AG04450 (cell line): Measurements from ENCODE around the gene SIGLEC9. TPM values are rescaled to one million over a fixed set of nuclear protein-coding genes. Genes with fewer than 3 reads are reported as not detected.

Experiments used
- CTCF ChIA-PET: fragments of 300-600, 350-600 bp; formaldehyde crosslinking; extraction: SDS; loops from one replicate; lab custom pipeline; 2022; ENCODE audit warnings: antibody characterized with exemption, inconsistent platforms; lab: Charles Lee
- POLR2A ChIA-PET: fragments of 350-600 bp; formaldehyde crosslinking; extraction: SDS; loops from one replicate; lab custom pipeline; 2021; ENCODE audit warnings: antibody characterized with exemption, inconsistent platforms; lab: Yijun Ruan, JAX
- DNase-seq: peaks from one replicate; pipeline ENCODE4 v3.0.0-alpha.2; 2011; ENCODE audit warnings: low read depth, low spot score
- H3K27ac ChIP-seq: one replicate; pipeline ENCODE4 v1.5.1; 2012; ENCODE audit warnings: low read depth, low read length, control low read depth
- H3K27me3 ChIP-seq: one replicate; pipeline ENCODE4 v1.6.0; 2012; ENCODE audit warnings: low read length; ENCODE audit not compliant: control insufficient read depth, insufficient read depth
- H3K4me3 ChIP-seq: 2 replicates; pipeline ENCODE4 v1.5.1; 2011; ENCODE audit warnings: mild to moderate bottlenecking, low read depth, low read length, control low read depth
- H3K9me3 ChIP-seq: 2 replicates; pipeline ENCODE4 v1.5.1; 2012; ENCODE audit warnings: low read length; ENCODE audit not compliant: control insufficient read depth, insufficient read depth
- CTCF ChIP-seq: IDR thresholded peaks from 2 replicates; pipeline ENCODE4 v1.5.1; 2011; ENCODE audit warnings: low read depth, low read length, control low read depth, inconsistent platforms
- polyA plus RNA-seq: library from polyadenylated mRNA; depleted of rRNA; stranded (reverse); fragments of >200 nt; gene quantifications from 2 replicates; pipeline ENCODE4 v1.2.3, GENCODE V29; 2011

The SIGLEC9 gene
- polyA plus RNA-seq, 1 experiment: not detected

GRCh38 chr19:51137792-51138425, 13.2 kb downstream of the SIGLEC9 start:
- DNase-seq: no peak
- no peak for TF ChIP-seq CTCF
- H3K4me3 ChIP-seq: no peak overlapping the region
- no peak overlapping the region for H3K27ac ChIP-seq
- no peaks in the 10 kb centered on the region for H3K27me3 ChIP-seq
- H3K9me3 ChIP-seq: no peaks in the 10 kb centered on the region
- POLR2A ChIA-PET: no interaction called here
- CTCF ChIA-PET: no interaction called here

DNA sequence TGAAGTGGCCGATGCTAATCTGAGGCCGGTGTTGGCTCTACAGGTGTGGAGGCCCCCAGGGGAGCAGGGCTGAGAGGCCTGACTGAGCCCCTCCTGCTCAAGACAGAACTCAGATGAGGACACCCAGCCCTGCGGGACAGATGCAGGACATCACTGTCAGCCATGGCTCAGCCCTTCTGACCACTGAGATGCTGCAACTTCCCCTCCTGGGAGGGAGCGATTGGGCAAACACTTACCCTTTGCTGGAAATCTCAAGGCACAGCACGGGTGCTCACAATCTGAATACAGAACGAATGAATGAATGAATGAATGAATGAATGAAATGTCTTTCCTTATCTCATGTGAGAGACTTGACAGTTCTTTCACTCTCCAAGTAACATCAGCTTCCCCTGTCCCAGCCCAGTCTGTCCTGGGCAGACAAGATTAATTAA, 13.9 kb downstream of the SIGLEC9 start:
- no peaks in the 10 kb centered on the region for H3K27me3 ChIP-seq
- DNase-seq: no peak
- ChIA-PET POLR2A (no interaction called here), CTCF (no interaction called here)
- no peak overlapping the region for H3K27ac ChIP-seq
- no peak for TF ChIP-seq CTCF
- H3K4me3 ChIP-seq: no peak overlapping the region
- H3K9me3 ChIP-seq: no peaks in the 10 kb centered on the region

DNA sequence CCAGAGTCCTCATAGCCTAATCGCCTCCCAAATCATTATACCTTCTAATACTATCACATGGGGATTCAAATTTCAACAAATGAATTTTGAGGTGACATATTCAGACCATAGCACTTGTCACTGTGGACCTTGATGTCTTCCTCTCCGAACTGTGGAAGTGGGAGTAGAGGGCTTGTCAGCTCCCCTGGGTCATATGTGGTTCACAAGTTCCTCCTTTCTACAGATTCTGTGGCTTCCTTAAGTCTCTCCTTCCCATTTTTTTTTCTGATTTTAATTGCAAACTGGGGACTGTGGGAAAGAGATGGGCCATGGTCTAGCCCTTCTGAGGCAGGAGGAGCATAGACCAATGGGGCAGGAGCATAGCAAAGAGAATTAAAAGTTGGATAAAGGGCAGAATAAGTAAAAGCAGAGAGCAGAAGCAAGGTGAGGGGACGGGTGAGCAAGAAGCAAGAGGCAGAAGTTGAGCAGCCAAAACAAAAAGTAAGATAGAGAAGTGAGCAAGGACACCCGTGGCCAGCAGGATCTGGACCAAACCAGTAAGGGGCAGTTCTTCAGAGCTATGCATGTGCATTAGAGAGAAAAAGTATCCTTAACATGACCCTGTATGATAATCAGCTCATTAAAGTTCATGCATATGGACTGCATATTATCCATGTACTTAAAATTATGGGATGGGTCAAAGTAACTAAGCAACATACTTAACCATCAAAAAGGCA, 14.8 kb downstream of the SIGLEC9 start:
- no peak for DNase-seq
- H3K27ac ChIP-seq: no peak overlapping the region
- no peaks in the 10 kb centered on the region for H3K27me3 ChIP-seq
- ChIA-PET POLR2A (no interaction called here), CTCF (no interaction called here)
- no peak for TF ChIP-seq CTCF
- no peak overlapping the region for H3K4me3 ChIP-seq
- no peaks in the 10 kb centered on the region for H3K9me3 ChIP-seq

DNA sequence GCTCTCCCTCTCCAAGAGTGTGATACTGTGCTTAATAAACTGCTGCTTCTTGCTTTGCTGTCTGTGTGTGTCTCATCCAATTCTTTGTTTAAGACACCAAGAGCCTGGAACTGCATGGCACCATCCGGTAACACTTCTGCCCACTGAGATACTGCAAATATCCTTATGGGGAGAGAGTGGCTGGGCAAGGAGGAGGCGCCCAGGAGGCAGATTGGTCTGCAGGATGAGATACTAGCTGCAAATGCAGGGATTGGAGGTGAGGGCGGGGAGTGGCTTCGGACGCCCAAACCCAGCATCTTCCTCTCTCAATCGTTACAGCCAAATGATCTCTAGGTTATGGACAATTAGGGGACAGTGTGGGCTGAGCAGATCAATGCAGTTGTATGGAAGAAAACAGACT, 15.7 kb downstream of the SIGLEC9 start:
- Histone ChIP-seq H3K27me3 (no peaks in the 10 kb centered on the region), H3K4me3 (no peak overlapping the region), H3K9me3 (no peaks in the 10 kb centered on the region), H3K27ac (no peak overlapping the region)
- ChIA-PET CTCF (no interaction called here), POLR2A (no interaction called here)
- TF ChIP-seq CTCF: no peak
- DNase-seq: no peak

DNA sequence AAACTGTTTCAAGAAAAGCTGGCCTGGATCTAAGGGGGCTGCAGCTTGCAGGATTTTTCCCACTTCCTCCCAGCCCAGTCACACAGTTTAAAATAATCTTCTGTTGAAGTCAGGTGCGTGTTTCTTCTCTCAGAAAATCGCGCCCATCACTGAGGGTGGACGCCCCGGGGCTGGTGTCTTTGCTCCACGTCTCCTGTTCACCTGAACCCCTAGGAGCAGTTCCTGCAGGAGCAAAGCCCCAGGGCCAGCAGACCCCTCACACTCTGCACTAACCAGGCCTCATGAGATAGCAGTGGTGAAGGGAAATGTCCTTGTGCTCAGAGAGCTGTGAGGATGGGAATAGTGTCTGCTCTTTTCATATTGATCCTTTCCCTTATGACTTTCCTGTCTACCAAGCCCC, 16.5 kb downstream of the SIGLEC9 start:
- H3K9me3 ChIP-seq: no peaks in the 10 kb centered on the region
- TF ChIP-seq CTCF: no peak
- H3K27me3 ChIP-seq: no peaks in the 10 kb centered on the region
- no peak overlapping the region for H3K27ac ChIP-seq
- ChIA-PET CTCF (no interaction called here), POLR2A (no interaction called here)
- H3K4me3 ChIP-seq: no peak overlapping the region
- no peak for DNase-seq
